ENCODE data around the gene CGB3.

The CGB3 gene

GRCh38 chr19:48975947-48976847 is 47.9 kb downstream of the CGB3 start:
- peaks cover 36% of the 10 kb centered on the region for H3K36me3 Mint-ChIP-seq (ENCODE audit: low read depth)
- no peaks in the 10 kb centered on the region for H3K9me3 Mint-ChIP-seq
- no peak for DNase-seq
- H3K27me3 Mint-ChIP-seq (ENCODE audit: low read depth, poor library complexity): peaks cover 1% of the 10 kb centered on the region
- H3K27ac Mint-ChIP-seq: no peak overlapping the region
- peaks cover 5% of the 10 kb centered on the region for H3K4me1 Mint-ChIP-seq
- H3K4me3 Mint-ChIP-seq: no peak overlapping the region
- TF ChIP-seq, protein P1, sequence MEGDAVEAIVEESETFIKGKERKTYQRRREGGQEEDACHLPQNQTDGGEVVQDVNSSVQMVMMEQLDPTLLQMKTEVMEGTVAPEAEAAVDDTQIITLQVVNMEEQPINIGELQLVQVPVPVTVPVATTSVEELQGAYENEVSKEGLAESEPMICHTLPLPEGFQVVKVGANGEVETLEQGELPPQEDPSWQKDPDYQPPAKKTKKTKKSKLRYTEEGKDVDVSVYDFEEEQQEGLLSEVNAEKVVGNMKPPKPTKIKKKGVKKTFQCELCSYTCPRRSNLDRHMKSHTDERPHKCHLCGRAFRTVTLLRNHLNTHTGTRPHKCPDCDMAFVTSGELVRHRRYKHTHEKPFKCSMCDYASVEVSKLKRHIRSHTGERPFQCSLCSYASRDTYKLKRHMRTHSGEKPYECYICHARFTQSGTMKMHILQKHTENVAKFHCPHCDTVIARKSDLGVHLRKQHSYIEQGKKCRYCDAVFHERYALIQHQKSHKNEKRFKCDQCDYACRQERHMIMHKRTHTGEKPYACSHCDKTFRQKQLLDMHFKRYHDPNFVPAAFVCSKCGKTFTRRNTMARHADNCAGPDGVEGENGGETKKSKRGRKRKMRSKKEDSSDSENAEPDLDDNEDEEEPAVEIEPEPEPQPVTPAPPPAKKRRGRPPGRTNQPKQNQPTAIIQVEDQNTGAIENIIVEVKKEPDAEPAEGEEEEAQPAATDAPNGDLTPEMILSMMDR (IDR thresholded peaks at IDR 0.05): no peak

All from nephron progenitor cell (in vitro differentiated cells).